Transverse colon (tissue), 4 donors: Measurements from ENCODE around the gene ZNF33B. TPM values are rescaled to one million over a fixed set of nuclear protein-coding genes. Genes with fewer than 3 reads are reported as not detected.

Source experiments
- DNase-seq: peaks from one replicate; pipeline ENCODE4 v3.0.0-alpha.2; 2019
- H3K27ac ChIP-seq, 4 donors: fragments of 200-600 bp; sonication (generic); 2 replicates each; pipeline ENCODE4 v1.5.1; 2016 to 2018; ENCODE audit warnings: inconsistent platforms in 4 of 4
- H3K27me3 ChIP-seq: fragments of 200-600 bp; sonication (generic); 2 replicates; pipeline ENCODE4 v1.5.1; 2017; ENCODE audit warnings: inconsistent platforms
- H3K36me3 ChIP-seq, 4 donors: fragments of 200-600 bp; sonication (generic); 2 replicates each; pipeline ENCODE4 v1.5.1; 2017 to 2019; ENCODE audit warnings: inconsistent platforms in 4 of 4
- H3K4me1 ChIP-seq, 4 donors: fragments of 200-600 bp; sonication (generic); 2 replicates each; pipeline ENCODE4 v1.5.1; 2017 to 2020; ENCODE audit warnings: inconsistent platforms in 4 of 4
- H3K4me3 ChIP-seq, 4 donors: fragments of 200-600 bp; sonication (generic); 1 replicate in 1 of 4; 2 replicates in 3 of 4; pipeline versions ENCODE4 v1.5.1 to v1.6.1; 2017 to 2019; ENCODE audit warnings: inconsistent platforms in 4 of 4
- H3K9me3 ChIP-seq, 2 donors: fragments of 200-600 bp; sonication (generic); 2 replicates each; pipeline ENCODE4 v1.5.1; 2017 to 2019; ENCODE audit warnings: inconsistent platforms in 2 of 2
- EP300 ChIP-seq: sonication (generic); formaldehyde crosslinking; IDR thresholded peaks from one replicate; pipeline ENCODE4 v1.6.1; 2017; ENCODE audit warnings: antibody characterized with exemption, low read depth
- POLR2A ChIP-seq: fragments of 450-650 bp; IDR thresholded peaks from one replicate; pipeline ENCODE4 v1.6.1; 2016; ENCODE audit warnings: antibody characterized with exemption, mild to moderate bottlenecking, moderate library complexity
- POLR2AphosphoS5 ChIP-seq, 3 donors: sonication (generic); formaldehyde crosslinking; IDR thresholded peaks; one replicate each; pipeline ENCODE4 v1.6.1; 2016; ENCODE audit warnings: antibody characterized with exemption in 3 of 3
- WGBS, 2 donors: methylation state at CpG; one replicate each; pipeline ENCODE4 v1.1.5; 2018; ENCODE audit warnings: low coverage in 1 of 2; 5-methylcytosine and 5-hydroxymethylcytosine counted together
- in situ Hi-C, 4 donors: fragments of 200-750 bp; cut with MboI; loops; one replicate each; pipeline versions ENCODE4 v1.15.0 to v1.15.1; 2017; ENCODE audit warnings: low sequenced_read_pairs in 3 of 4, low pct_ligation_motif_present in 1 of 4, low pct_unique_long_range_greater_than_20kb in 1 of 4
- intact Hi-C: fragments of 100-400 bp; cut with DNase I; formaldehyde crosslinking; loops from one replicate; pipeline ENCODE4 v1.15.1; 2023; ENCODE audit warnings: low total_unique reads
- total RNA-seq, 4 donors: library from RNA; depleted of rRNA; stranded (reverse); fragments of >200 nt; gene quantifications; one replicate each; pipeline ENCODE4 v1.1.0, GENCODE V29; 2016
- TF ChIP-seq, protein P1 (sequence below), 5 experiments: fragments of 200-600 bp in 3 of 5; fragments of 450-650 bp in 2 of 5; sonication (generic) in 3 of 5; IDR thresholded peaks; 1 replicate in 2 of 5; 2 replicates in 3 of 5; pipeline ENCODE4 v1.5.1; 2016 to 2017; ENCODE audit warnings: antibody characterized with exemption in 5 of 5, inconsistent platforms in 3 of 5, mild to moderate bottlenecking in 2 of 5, moderate library complexity in 1 of 5

ZNF33B gene
- total RNA-seq, 4 donors from 2014 or later, result 4.1 to 20.3 (median 12.9) TPM

DNA sequence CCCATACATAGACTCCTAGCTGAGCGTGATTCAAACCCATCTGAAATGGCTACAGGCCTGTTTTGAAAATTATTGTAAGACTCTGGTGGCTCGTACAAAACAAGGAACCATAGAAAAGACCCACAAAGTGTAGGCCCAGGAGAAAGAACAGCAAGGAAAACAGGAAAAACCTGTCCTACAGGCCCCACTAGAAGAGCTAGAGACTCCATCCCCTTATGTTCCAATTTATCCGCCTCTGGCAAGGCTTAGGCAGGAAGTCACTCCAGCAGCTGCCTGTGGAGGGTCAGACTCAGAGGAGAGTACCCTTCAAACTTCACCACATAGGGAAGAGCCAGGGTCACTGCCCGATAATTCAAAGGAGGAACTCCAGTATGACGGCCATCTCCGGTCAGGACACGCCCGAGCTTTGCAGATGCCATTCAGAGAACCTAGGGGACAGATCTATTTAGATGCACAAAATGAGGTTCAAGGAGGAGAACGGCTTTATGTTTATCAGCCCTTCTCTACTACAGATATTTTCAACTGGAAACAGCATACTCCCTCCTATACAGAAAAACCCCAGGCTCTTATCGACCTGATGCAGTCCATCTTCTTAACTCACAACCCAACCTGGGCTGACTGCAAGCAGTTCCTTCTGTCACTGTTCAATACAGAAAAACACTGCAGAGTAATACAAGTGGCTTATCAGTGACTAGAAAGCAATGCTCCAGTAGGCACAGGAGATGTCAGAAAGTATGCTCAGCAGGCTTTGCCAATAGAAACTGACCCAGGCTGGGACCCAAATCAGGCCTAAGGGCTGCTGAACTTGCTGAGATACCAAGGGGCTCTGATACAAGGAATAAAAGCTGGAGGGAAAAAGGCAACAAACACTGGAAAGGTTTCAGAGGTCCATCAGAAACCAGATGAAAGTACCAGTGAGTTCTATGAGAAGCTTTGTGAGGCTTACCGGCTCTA lies 8.6 kb upstream of the ZNF33B start:
- Histone ChIP-seq H3K4me3 (no peak overlapping the region), H3K9me3 (no peaks in the 10 kb centered on the region), H3K27ac (no peak overlapping the region), H3K27me3 (no peaks in the 10 kb centered on the region), H3K36me3 (no peaks in the 10 kb centered on the region), H3K4me1 (no peaks in the 10 kb centered on the region)
- intact Hi-C loops (no loop called here), in situ Hi-C loops (no loop called here)
- TF ChIP-seq, protein P1, sequence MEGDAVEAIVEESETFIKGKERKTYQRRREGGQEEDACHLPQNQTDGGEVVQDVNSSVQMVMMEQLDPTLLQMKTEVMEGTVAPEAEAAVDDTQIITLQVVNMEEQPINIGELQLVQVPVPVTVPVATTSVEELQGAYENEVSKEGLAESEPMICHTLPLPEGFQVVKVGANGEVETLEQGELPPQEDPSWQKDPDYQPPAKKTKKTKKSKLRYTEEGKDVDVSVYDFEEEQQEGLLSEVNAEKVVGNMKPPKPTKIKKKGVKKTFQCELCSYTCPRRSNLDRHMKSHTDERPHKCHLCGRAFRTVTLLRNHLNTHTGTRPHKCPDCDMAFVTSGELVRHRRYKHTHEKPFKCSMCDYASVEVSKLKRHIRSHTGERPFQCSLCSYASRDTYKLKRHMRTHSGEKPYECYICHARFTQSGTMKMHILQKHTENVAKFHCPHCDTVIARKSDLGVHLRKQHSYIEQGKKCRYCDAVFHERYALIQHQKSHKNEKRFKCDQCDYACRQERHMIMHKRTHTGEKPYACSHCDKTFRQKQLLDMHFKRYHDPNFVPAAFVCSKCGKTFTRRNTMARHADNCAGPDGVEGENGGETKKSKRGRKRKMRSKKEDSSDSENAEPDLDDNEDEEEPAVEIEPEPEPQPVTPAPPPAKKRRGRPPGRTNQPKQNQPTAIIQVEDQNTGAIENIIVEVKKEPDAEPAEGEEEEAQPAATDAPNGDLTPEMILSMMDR (IDR thresholded peaks at IDR 0.05), result no peak
- TF ChIP-seq POLR2AphosphoS5 (IDR thresholded peaks at IDR 0.05) (no peak), EP300 (no peak), POLR2A (no peak)
- 69 to 71% methylated on average over 5 to 11 of the region's 11 CpGs for WGBS, 2 donors
- DNase-seq, result no peak

DNA sequence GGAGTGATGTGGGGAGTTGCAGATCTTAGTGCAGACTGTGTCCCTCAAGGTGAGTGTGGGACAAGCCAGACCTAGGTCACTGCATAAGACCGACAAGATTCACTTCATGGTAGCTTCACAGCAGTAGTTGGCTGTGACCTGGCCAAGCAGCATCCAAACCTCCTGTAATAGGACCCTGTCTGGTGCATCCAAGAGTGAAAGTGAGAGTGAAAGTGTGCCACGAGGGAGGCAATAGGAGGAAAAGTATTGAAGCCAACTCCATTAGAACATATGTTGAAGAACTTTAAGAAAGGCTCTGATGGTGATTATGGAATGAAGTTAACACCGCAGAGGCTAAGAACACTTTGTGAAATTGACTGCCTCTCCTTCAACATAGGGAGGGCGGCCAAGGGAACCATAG lies 7.8 kb upstream of the ZNF33B start:
- in situ Hi-C loops (no loop called here), intact Hi-C loops (no loop called here)
- no peak overlapping the region for H3K27ac ChIP-seq
- TF ChIP-seq, protein P1 (IDR thresholded peaks at IDR 0.05), result no peak
- TF ChIP-seq POLR2A (no peak), POLR2AphosphoS5 (IDR thresholded peaks at IDR 0.05) (no peak), EP300 (no peak)
- WGBS, 2 donors, result 71 to 100% methylated on average over 1 to 4 of the region's 4 CpGs
- no peak overlapping the region for H3K4me3 ChIP-seq
- H3K9me3 ChIP-seq, result no peaks in the 10 kb centered on the region
- H3K36me3 ChIP-seq, result no peaks in the 10 kb centered on the region
- no peaks in the 10 kb centered on the region for H3K27me3 ChIP-seq
- H3K4me1 ChIP-seq, result peaks cover 0 to 2% (median 0%) of the 10 kb centered on the region in 4 donors
- DNase-seq, result no peak

DNA sequence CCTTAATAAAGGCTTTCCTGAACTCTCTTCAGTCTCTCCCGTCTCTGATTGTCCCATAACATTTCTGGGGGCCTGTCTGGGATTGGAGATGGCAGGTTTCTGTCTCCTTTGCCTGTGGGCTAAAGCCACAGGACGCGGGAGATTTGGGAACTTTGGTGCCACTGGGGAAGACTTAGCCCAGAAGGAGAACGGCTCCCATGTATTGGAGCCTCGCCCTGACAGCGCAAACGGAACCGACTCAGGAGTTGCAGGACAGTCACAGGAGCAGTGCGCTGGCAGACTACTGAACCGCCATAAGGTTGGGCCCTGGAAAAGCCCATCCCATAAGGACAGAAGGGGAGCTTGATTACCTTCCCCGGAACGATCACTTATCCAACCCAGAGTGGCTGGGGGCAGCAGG lies 7.1 kb upstream of the ZNF33B start:
- DNase-seq, result no peak
- 67 to 82% methylated on average over 2 to 12 of the region's 12 CpGs for WGBS, 2 donors
- intact Hi-C loops, result no loop called here
- TF ChIP-seq EP300, result no peak
- no peak for TF ChIP-seq POLR2A
- TF ChIP-seq, protein P1 (IDR thresholded peaks at IDR 0.05), result no peak
- TF ChIP-seq POLR2AphosphoS5 (IDR thresholded peaks at IDR 0.05), result no peak
- peaks cover 0 to 9% (median 0%) of the 10 kb centered on the region in 4 donors for H3K4me1 ChIP-seq
- H3K27me3 ChIP-seq, result no peaks in the 10 kb centered on the region
- no peak overlapping the region for H3K27ac ChIP-seq
- in situ Hi-C loops, result no loop called here
- H3K9me3 ChIP-seq, result no peaks in the 10 kb centered on the region
- H3K36me3 ChIP-seq, result no peaks in the 10 kb centered on the region
- H3K4me3 ChIP-seq, result no peak overlapping the region

DNA sequence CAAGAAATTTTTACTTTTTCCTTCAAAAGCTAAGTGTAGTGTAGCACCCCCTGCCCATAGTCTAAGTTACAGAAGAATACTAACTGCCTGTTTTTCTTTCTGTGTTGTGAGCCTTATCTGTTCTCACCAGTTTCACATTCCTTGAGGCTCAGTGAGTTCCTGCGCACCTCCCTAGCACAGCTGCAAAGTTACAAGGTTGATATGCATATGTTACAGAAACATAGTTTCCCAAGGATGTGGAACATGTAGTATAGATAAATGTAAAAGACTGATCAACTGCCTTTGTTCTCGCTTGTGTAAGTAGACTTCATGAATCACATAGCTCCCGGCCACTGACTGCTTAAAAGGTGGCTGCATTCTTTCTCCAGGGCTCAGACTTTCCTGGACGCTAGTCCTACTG lies 6.7 kb upstream of the ZNF33B start:
- Histone ChIP-seq H3K4me1 (peaks cover 0 to 12% (median 0%) of the 10 kb centered on the region in 4 donors), H3K9me3 (no peaks in the 10 kb centered on the region), H3K27ac (no peak overlapping the region), H3K4me3 (no peak overlapping the region), H3K27me3 (no peaks in the 10 kb centered on the region), H3K36me3 (no peaks in the 10 kb centered on the region)
- intact Hi-C loops (no loop called here), in situ Hi-C loops (no loop called here)
- 0 to 66% methylated on average over 1 to 4 of the region's 4 CpGs for WGBS, 2 donors
- TF ChIP-seq EP300 (no peak), POLR2AphosphoS5 (IDR thresholded peaks at IDR 0.05) (no peak), POLR2A (no peak)
- TF ChIP-seq, protein P1 (IDR thresholded peaks at IDR 0.05), result no peak
- no peak for DNase-seq
